HepG2 (cell line): ENCODE measurements around the gene BID. TPM values are rescaled to one million over a fixed set of nuclear protein-coding genes. Genes with fewer than 3 reads are reported as not detected.

Experiments
- ERF ChIP-seq: IDR thresholded peaks from 2 replicates; pipeline ENCODE4 v1.6.1; 2018; ENCODE audit warnings: missing biosample characterization, missing genetic modification reagents
- FOXK2 ChIP-seq: fragments of 450-650 bp; IDR thresholded peaks from 2 replicates; pipeline ENCODE4 v1.6.1; 2016
- KDM5B ChIP-seq: sonication (generic); formaldehyde crosslinking; IDR thresholded peaks from 2 replicates; pipeline ENCODE4 v1.4.0; 2020; ENCODE audit warnings: missing genetic modification reagents, mild to moderate bottlenecking, borderline replicate concordance
- MED1 ChIP-seq: sonication (generic); formaldehyde crosslinking; IDR thresholded peaks from 2 replicates; pipeline ENCODE4 v1.4.0; 2020; ENCODE audit warnings: missing genetic modification reagents
- NCOA5 ChIP-seq: sonication (generic); formaldehyde crosslinking; IDR thresholded peaks from 2 replicates; pipeline ENCODE4 v1.4.0; 2020; ENCODE audit warnings: missing genetic modification reagents
- NRL ChIP-seq: sonication (generic); formaldehyde crosslinking; IDR thresholded peaks from 2 replicates; pipeline ENCODE4 v1.5.0; 2020; ENCODE audit warnings: missing genetic modification reagents, mild to moderate bottlenecking, moderate library complexity, borderline replicate concordance
- PPARG ChIP-seq: conservative IDR thresholded peaks from 2 replicates; pipeline ENCODE4 v1.6.1; 2016; ENCODE audit warnings: missing biosample characterization, missing genetic modification reagents
- RFXANK ChIP-seq: IDR thresholded peaks from 2 replicates; pipeline ENCODE4 v1.6.1; 2016
- SOX6 ChIP-seq, 2 experiments: fragments of 450-650 bp in 1 of 2; sonication (generic) in 1 of 2; formaldehyde crosslinking in 1 of 2; IDR thresholded peaks; 2 replicates each; pipeline versions ENCODE4 v1.4.0 to v1.6.1; 2017 to 2020; ENCODE audit warnings: antibody characterized with exemption in 1 of 2, mild to moderate bottlenecking in 1 of 2, missing genetic modification reagents in 1 of 2
- SRSF9 ChIP-seq: fragments of 200-400 bp; formaldehyde crosslinking; IDR thresholded peaks from 2 replicates; pipeline ENCODE4 v1.6.1; 2018; ENCODE audit warnings: borderline replicate concordance, mild to moderate bottlenecking, low read depth, low read length; ENCODE audit not compliant: insufficient read depth, poor library complexity, severe bottlenecking
- TMF1 ChIP-seq: sonication (generic); formaldehyde crosslinking; IDR thresholded peaks from 2 replicates; pipeline ENCODE4 v1.8.1; 2022; ENCODE audit warnings: low read depth, missing genetic modification reagents
- ZFP91 ChIP-seq: sonication (generic); formaldehyde crosslinking; IDR thresholded peaks from 2 replicates; pipeline ENCODE4 v1.9.0; 2022; ENCODE audit warnings: missing genetic modification reagents, mild to moderate bottlenecking, borderline replicate concordance
- ZNF10 ChIP-seq: sonication (generic); formaldehyde crosslinking; IDR thresholded peaks from 2 replicates; pipeline ENCODE4 v1.4.0; 2020; ENCODE audit warnings: mild to moderate bottlenecking, low read depth, missing genetic modification reagents, borderline replicate concordance
- ZNF20 ChIP-seq: sonication (generic); formaldehyde crosslinking; IDR thresholded peaks from 2 replicates; pipeline ENCODE4 v1.4.0; 2020; ENCODE audit warnings: mild to moderate bottlenecking, moderate library complexity, missing genetic modification reagents
- ZNF24 ChIP-seq: fragments of 450-650 bp; IDR thresholded peaks from 2 replicates; pipeline ENCODE4 v1.6.1; 2017; ENCODE audit warnings: antibody characterized with exemption, mild to moderate bottlenecking
- ZNF274 ChIP-seq: sonication (generic); formaldehyde crosslinking; IDR thresholded peaks from 2 replicates; pipeline ENCODE4 v1.5.1; 2020; ENCODE audit warnings: mild to moderate bottlenecking, missing genetic modification reagents
- polyA plus RNA-seq, 8 experiments: library from polyadenylated mRNA; depleted of rRNA in 3 of 8; stranded (reverse) in 7 of 8; unstranded in 1 of 8; fragments of >200 nt; fragmentation: Illumina TruSeq in 4 of 8; extraction: Trizol in 4 of 8; gene quantifications; 2 replicates each; pipeline versions ENCODE4 v1.2.1 to v1.2.3, GENCODE V29; 2011 to 2016; ENCODE audit warnings: low read depth in 4 of 8, missing spikeins in 1 of 8, mixed read lengths in 1 of 8; ENCODE audit not compliant: insufficient read depth in 1 of 8
- total RNA-seq, 5 experiments: library from RNA; depleted of rRNA; stranded (reverse); fragments of >200 nt; fragmentation: Illumina TruSeq; extraction: Trizol; gene quantifications; 2 replicates each; pipeline ENCODE4 v1.2.3, GENCODE V29; 2016; ENCODE audit warnings: low read depth in 1 of 5
- TF ChIP-seq, protein P1 (sequence below): sonication (generic); formaldehyde crosslinking; IDR thresholded peaks from 2 replicates; pipeline ENCODE4 v1.5.0; 2020; ENCODE audit warnings: mild to moderate bottlenecking, missing genetic modification reagents, borderline replicate concordance
- TF ChIP-seq, protein P2 (sequence below): sonication (generic); formaldehyde crosslinking; IDR thresholded peaks from 2 replicates; pipeline ENCODE4 v1.5.1; 2020; ENCODE audit warnings: mild to moderate bottlenecking, missing genetic modification reagents, borderline replicate concordance

Gene BID
- total and polyA plus RNA-seq, 2 of the 13 experiments (the other 11 are each of a cell fraction or from before 2014, with no cell fraction given): 35.3 to 51.7 TPM

DNA sequence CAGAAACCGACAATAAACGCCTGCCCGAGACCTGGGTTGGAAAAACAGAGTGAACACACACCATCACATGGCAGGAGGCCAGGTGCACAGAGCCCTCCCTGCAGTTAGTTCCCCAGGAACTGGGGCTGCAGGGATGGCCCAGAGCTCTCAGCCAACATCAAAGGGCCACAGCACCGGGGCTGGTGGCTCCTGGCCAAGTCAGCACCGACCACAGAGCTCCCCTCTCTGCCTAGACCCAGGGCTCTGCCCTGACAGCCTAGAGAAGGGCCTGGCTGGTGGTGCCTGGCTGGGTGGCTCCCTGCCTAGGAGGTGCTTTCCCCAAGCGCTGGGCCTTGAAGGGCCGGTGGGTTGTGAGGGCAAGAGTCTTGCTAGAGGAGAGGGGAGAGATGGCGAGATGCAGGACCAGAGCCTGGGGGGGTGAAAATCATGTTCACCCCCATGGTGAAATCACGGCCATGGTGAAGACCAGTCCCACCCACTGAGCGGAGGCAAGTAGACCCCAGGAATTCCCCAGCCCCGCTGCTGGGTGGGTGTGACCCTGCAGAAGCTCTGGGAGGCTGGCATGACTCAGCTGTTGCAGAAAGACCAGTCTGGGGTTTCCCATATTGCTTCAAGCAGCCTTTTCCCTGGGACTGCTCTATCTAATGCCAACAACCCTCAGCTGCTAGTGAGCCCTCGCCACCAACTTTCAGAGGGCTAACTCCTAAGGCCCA is 7.2 kb upstream of the BID start (continued):
- TF ChIP-seq, protein P1, sequence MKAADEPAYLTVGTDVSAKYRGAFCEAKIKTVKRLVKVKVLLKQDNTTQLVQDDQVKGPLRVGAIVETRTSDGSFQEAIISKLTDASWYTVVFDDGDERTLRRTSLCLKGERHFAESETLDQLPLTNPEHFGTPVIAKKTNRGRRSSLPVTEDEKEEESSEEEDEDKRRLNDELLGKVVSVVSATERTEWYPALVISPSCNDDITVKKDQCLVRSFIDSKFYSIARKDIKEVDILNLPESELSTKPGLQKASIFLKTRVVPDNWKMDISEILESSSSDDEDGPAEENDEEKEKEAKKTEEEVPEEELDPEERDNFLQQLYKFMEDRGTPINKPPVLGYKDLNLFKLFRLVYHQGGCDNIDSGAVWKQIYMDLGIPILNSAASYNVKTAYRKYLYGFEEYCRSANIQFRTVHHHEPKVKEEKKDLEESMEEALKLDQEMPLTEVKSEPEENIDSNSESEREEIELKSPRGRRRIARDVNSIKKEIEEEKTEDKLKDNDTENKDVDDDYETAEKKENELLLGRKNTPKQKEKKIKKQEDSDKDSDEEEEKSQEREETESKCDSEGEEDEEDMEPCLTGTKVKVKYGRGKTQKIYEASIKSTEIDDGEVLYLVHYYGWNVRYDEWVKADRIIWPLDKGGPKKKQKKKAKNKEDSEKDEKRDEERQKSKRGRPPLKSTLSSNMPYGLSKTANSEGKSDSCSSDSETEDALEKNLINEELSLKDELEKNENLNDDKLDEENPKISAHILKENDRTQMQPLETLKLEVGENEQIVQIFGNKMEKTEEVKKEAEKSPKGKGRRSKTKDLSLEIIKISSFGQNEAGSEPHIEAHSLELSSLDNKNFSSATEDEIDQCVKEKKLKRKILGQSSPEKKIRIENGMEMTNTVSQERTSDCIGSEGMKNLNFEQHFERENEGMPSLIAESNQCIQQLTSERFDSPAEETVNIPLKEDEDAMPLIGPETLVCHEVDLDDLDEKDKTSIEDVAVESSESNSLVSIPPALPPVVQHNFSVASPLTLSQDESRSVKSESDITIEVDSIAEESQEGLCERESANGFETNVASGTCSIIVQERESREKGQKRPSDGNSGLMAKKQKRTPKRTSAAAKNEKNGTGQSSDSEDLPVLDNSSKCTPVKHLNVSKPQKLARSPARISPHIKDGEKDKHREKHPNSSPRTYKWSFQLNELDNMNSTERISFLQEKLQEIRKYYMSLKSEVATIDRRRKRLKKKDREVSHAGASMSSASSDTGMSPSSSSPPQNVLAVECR (CRISPR knock-in tag): peak; percentile 53; the same call in 1 of the 2 replicates
- TF ChIP-seq SOX6 (IDR thresholded peaks at IDR 0.05) (no peak), SOX6 (CRISPR knock-in tag; IDR thresholded peaks at IDR 0.05) (peak; percentile 18; the same call in 1 of the 2 replicates), MED1 (no peak; the same call in 1 of the 2 replicates), FOXK2 (no peak), PPARG (no peak), KDM5B (CRISPR knock-in tag) (peak; percentile 31; the same call in 1 of the 2 replicates), ZFP91 (no peak), ZNF274 (CRISPR knock-in tag) (no peak), NCOA5 (CRISPR knock-in tag) (no peak), ZNF24 (no peak), ERF (CRISPR knock-in tag) (peak; percentile 40; the same call in 1 of the 2 replicates), TMF1 (no peak), NRL (CRISPR knock-in tag) (peak; percentile 51; the same call in 1 of the 2 replicates), SRSF9 (no peak), ZNF10 (no peak), ZNF20 (CRISPR knock-in tag) (no peak), RFXANK (no peak)
- TF ChIP-seq, protein P2, sequence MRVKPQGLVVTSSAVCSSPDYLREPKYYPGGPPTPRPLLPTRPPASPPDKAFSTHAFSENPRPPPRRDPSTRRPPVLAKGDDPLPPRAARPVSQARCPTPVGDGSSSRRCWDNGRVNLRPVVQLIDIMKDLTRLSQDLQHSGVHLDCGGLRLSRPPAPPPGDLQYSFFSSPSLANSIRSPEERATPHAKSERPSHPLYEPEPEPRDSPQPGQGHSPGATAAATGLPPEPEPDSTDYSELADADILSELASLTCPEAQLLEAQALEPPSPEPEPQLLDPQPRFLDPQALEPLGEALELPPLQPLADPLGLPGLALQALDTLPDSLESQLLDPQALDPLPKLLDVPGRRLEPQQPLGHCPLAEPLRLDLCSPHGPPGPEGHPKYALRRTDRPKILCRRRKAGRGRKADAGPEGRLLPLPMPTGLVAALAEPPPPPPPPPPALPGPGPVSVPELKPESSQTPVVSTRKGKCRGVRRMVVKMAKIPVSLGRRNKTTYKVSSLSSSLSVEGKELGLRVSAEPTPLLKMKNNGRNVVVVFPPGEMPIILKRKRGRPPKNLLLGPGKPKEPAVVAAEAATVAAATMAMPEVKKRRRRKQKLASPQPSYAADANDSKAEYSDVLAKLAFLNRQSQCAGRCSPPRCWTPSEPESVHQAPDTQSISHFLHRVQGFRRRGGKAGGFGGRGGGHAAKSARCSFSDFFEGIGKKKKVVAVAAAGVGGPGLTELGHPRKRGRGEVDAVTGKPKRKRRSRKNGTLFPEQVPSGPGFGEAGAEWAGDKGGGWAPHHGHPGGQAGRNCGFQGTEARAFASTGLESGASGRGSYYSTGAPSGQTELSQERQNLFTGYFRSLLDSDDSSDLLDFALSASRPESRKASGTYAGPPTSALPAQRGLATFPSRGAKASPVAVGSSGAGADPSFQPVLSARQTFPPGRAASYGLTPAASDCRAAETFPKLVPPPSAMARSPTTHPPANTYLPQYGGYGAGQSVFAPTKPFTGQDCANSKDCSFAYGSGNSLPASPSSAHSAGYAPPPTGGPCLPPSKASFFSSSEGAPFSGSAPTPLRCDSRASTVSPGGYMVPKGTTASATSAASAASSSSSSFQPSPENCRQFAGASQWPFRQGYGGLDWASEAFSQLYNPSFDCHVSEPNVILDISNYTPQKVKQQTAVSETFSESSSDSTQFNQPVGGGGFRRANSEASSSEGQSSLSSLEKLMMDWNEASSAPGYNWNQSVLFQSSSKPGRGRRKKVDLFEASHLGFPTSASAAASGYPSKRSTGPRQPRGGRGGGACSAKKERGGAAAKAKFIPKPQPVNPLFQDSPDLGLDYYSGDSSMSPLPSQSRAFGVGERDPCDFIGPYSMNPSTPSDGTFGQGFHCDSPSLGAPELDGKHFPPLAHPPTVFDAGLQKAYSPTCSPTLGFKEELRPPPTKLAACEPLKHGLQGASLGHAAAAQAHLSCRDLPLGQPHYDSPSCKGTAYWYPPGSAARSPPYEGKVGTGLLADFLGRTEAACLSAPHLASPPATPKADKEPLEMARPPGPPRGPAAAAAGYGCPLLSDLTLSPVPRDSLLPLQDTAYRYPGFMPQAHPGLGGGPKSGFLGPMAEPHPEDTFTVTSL (CRISPR knock-in tag): no peak
